ENCODE results near the gene NLGN1. TPM values are rescaled to one million over a fixed set of nuclear protein-coding genes. Genes with fewer than 3 reads are reported as not detected.

NLGN1 gene
- total and polyA plus RNA-seq, 8 donors = 3.1 to 11.9 (median 8.0) TPM

- no peaks in the 10 kb centered on the region for H3K4me1 ChIP-seq
- no peak for DNase-seq
- H3K27ac ChIP-seq = no peak overlapping the region
- TF ChIP-seq CTCF (IDR thresholded peaks at IDR 0.05) = no peak
- no peaks in the 10 kb centered on the region for H3K27me3 ChIP-seq
- intact Hi-C loops (cut with DNase I) = no loop called here
- no peak for ATAC-seq
- H3K4me3 ChIP-seq = no peak overlapping the region
- H3K9me3 ChIP-seq = no peaks in the 10 kb centered on the region
- H3K36me3 ChIP-seq = no peaks in the 10 kb centered on the region
These were observed 353.0 kb downstream of the NLGN1 start for GRCh38 chr3:173750591-173750990.

GRCh38 chr3:173753593-173753992 lies 356.0 kb downstream of the NLGN1 start:
- Histone ChIP-seq H3K36me3 (no peaks in the 10 kb centered on the region), H3K27ac (no peak overlapping the region), H3K4me1 (no peaks in the 10 kb centered on the region), H3K9me3 (no peaks in the 10 kb centered on the region), H3K4me3 (no peak overlapping the region), H3K27me3 (no peaks in the 10 kb centered on the region)
- no peak for TF ChIP-seq CTCF (IDR thresholded peaks at IDR 0.05)
- DNase-seq (no peak), ATAC-seq (no peak)
- intact Hi-C loops (cut with DNase I) = no loop called here

GRCh38 chr3:173755161-173755560 lies 357.6 kb downstream of the NLGN1 start:
- no peak for DNase-seq
- no peaks in the 10 kb centered on the region for H3K9me3 ChIP-seq
- intact Hi-C loops (cut with DNase I) = no loop called here
- H3K4me3 ChIP-seq = no peak overlapping the region
- TF ChIP-seq CTCF (IDR thresholded peaks at IDR 0.05) = no peak
- no peak for ATAC-seq
- no peak overlapping the region for H3K27ac ChIP-seq
- H3K27me3 ChIP-seq = no peaks in the 10 kb centered on the region
- no peaks in the 10 kb centered on the region for H3K4me1 ChIP-seq
- no peaks in the 10 kb centered on the region for H3K36me3 ChIP-seq

GRCh38 chr3:173761161-173761560 lies 363.6 kb downstream of the NLGN1 start:
- no peaks in the 10 kb centered on the region for H3K36me3 ChIP-seq
- ATAC-seq = no peak
- intact Hi-C loops (cut with DNase I) = no loop called here
- H3K27ac ChIP-seq = no peak overlapping the region
- no peaks in the 10 kb centered on the region for H3K9me3 ChIP-seq
- DNase-seq = no peak
- no peak for TF ChIP-seq CTCF (IDR thresholded peaks at IDR 0.05)
- H3K4me1 ChIP-seq = no peaks in the 10 kb centered on the region
- H3K27me3 ChIP-seq = no peaks in the 10 kb centered on the region
- no peak overlapping the region for H3K4me3 ChIP-seq

GRCh38 chr3:173762501-173762900 lies 365.0 kb downstream of the NLGN1 start:
- Histone ChIP-seq H3K27ac (no peak overlapping the region), H3K9me3 (no peaks in the 10 kb centered on the region), H3K36me3 (no peaks in the 10 kb centered on the region), H3K27me3 (no peaks in the 10 kb centered on the region), H3K4me1 (no peaks in the 10 kb centered on the region), H3K4me3 (no peak overlapping the region)
- TF ChIP-seq CTCF (IDR thresholded peaks at IDR 0.05) = no peak
- no peak for DNase-seq
- no peak for ATAC-seq
- intact Hi-C loops (cut with DNase I) = no loop called here
